IPS-18c (cell line): ENCODE results near the gene LIMA1.

ENCODE experiments used
- H3K4me3 ChIP-seq: 2 replicates; pipeline ENCODE4 v1.7.0; 2013; ENCODE audit warnings: low read depth, mild to moderate bottlenecking, low read length, moderate library complexity; ENCODE audit not compliant: insufficient read depth
- H3K9me3 ChIP-seq: one replicate; pipeline ENCODE4 v1.6.1; 2013; ENCODE audit warnings: mild to moderate bottlenecking, low read length, moderate library complexity; ENCODE audit not compliant: control insufficient read depth, insufficient read depth

The LIMA1 gene

GRCh38 chr12:50211392-50212070 is 71.8 kb downstream of the LIMA1 start:
- H3K4me3 ChIP-seq: no peak overlapping the region
- no peaks in the 10 kb centered on the region for H3K9me3 ChIP-seq

GRCh38 chr12:50207424-50207823 is 75.9 kb downstream of the LIMA1 start:
- Histone ChIP-seq H3K9me3 (no peaks in the 10 kb centered on the region), H3K4me3 (no peak overlapping the region)

- H3K4me3 ChIP-seq: no peak overlapping the region
- H3K9me3 ChIP-seq: no peaks in the 10 kb centered on the region
Measured at GRCh38 chr12:50205648-50206047, 77.7 kb downstream of the LIMA1 start.

- Histone ChIP-seq H3K4me3 (no peak overlapping the region), H3K9me3 (no peaks in the 10 kb centered on the region)
Measured at GRCh38 chr12:50203691-50204090, 79.6 kb downstream of the LIMA1 start.

- Histone ChIP-seq H3K4me3 (no peak overlapping the region), H3K9me3 (no peaks in the 10 kb centered on the region)
Measured at GRCh38 chr12:50201987-50202521, 81.3 kb downstream of the LIMA1 start.

GRCh38 chr12:50200552-50201273 is 82.6 kb downstream of the LIMA1 start:
- no peak overlapping the region for H3K4me3 ChIP-seq
- H3K9me3 ChIP-seq: no peaks in the 10 kb centered on the region

- no peaks in the 10 kb centered on the region for H3K9me3 ChIP-seq
- H3K4me3 ChIP-seq: no peak overlapping the region
Measured at GRCh38 chr12:50198829-50199228, 84.5 kb downstream of the LIMA1 start.

GRCh38 chr12:50197297-50197727 is 86.0 kb downstream of the LIMA1 start:
- no peaks in the 10 kb centered on the region for H3K9me3 ChIP-seq
- H3K4me3 ChIP-seq: no peak overlapping the region

- no peaks in the 10 kb centered on the region for H3K9me3 ChIP-seq
- no peak overlapping the region for H3K4me3 ChIP-seq
Measured at GRCh38 chr12:50196537-50196936, 86.8 kb downstream of the LIMA1 start.

- Histone ChIP-seq H3K9me3 (no peaks in the 10 kb centered on the region), H3K4me3 (no peak overlapping the region)
Measured at GRCh38 chr12:50195832-50196231, 87.5 kb downstream of the LIMA1 start.

- H3K9me3 ChIP-seq: no peaks in the 10 kb centered on the region
Measured at GRCh38 chr12:50192908-50193307, 90.4 kb downstream of the LIMA1 start.

GRCh38 chr12:50192236-50192635 is 91.1 kb downstream of the LIMA1 start:
- H3K4me3 ChIP-seq: no peak overlapping the region
- no peaks in the 10 kb centered on the region for H3K9me3 ChIP-seq

More at GRCh38 chr12:50192908-50193307, 90.4 kb downstream of the LIMA1 start:
- no peak overlapping the region for H3K4me3 ChIP-seq

GRCh38 chr12:50190859-50191258 is 92.5 kb downstream of the LIMA1 start:
- no peaks in the 10 kb centered on the region for H3K9me3 ChIP-seq
- H3K4me3 ChIP-seq: no peak overlapping the region

- Histone ChIP-seq H3K4me3 (no peak overlapping the region), H3K9me3 (no peaks in the 10 kb centered on the region)
Measured at GRCh38 chr12:50188875-50189575, 94.3 kb downstream of the LIMA1 start.

GRCh38 chr12:50188241-50188781 is 95.0 kb downstream of the LIMA1 start:
- no peak overlapping the region for H3K4me3 ChIP-seq

GRCh38 chr12:50187084-50187900 is 96.0 kb downstream of the LIMA1 start:
- no peak overlapping the region for H3K4me3 ChIP-seq
- no peaks in the 10 kb centered on the region for H3K9me3 ChIP-seq

More at GRCh38 chr12:50188241-50188781, 95.0 kb downstream of the LIMA1 start:
- H3K9me3 ChIP-seq: no peaks in the 10 kb centered on the region

- Histone ChIP-seq H3K9me3 (no peaks in the 10 kb centered on the region), H3K4me3 (no peak overlapping the region)
Measured at GRCh38 chr12:50186681-50187080, 96.6 kb downstream of the LIMA1 start.
